Kidney (tissue), 14 donors: Measurements from ENCODE around the gene TANGO2. TPM values are rescaled to one million over a fixed set of nuclear protein-coding genes. Genes with fewer than 3 reads are reported as not detected.

Experiments used
- DNase-seq, 5 donors: peaks; one replicate each; pipeline ENCODE4 v3.0.0-alpha.2; 2013 to 2020
- FAIRE-seq: peaks from 2 replicates; lab custom pipeline; 2012; peaks lifted over from hg19 to GRCh38; lab: Jason Lieb, UNC
- H3K27ac ChIP-seq, 2 donors: one replicate each; pipeline ENCODE4 v1.7.0; 2013; ENCODE audit warnings: low read depth in 2 of 2, low read length in 2 of 2, inconsistent platforms in 1 of 2
- H3K27me3 ChIP-seq: one replicate; pipeline ENCODE4 v1.7.1; 2013; ENCODE audit warnings: low read length, inconsistent platforms; ENCODE audit not compliant: control insufficient read depth, insufficient read depth
- H3K36me3 ChIP-seq, 3 donors: one replicate each; pipeline versions ENCODE4 v1.7.0 to v1.7.1; 2013; ENCODE audit warnings: low read length in 3 of 3, control low read depth in 1 of 3, inconsistent platforms in 1 of 3; ENCODE audit not compliant: insufficient read depth in 3 of 3, control insufficient read depth in 2 of 3
- H3K4me1 ChIP-seq, 3 donors: one replicate each; pipeline versions ENCODE4 v1.7.0 to v1.7.1; 2013; ENCODE audit warnings: low read length in 3 of 3, inconsistent platforms in 1 of 3, low read depth in 1 of 3; ENCODE audit not compliant: control insufficient read depth in 2 of 3, insufficient read depth in 2 of 3
- H3K4me3 ChIP-seq, 3 donors: one replicate each; pipeline versions ENCODE4 v1.7.0 to v1.8.1; 2013; ENCODE audit warnings: low read length in 3 of 3, control low read depth in 1 of 3, inconsistent platforms in 1 of 3
- H3K9ac ChIP-seq, 3 donors: one replicate each; pipeline versions ENCODE4 v1.7.0 to v1.7.1; 2013; ENCODE audit warnings: low read length in 3 of 3, control low read depth in 1 of 3, inconsistent platforms in 1 of 3
- H3K9me3 ChIP-seq, 3 donors: one replicate each; pipeline versions ENCODE4 v1.7.0 to v1.7.1; 2013; ENCODE audit warnings: low read length in 3 of 3, control low read depth in 1 of 3, inconsistent platforms in 1 of 3; ENCODE audit not compliant: control insufficient read depth in 2 of 3, insufficient read depth in 1 of 3
- CTCF ChIP-seq: IDR thresholded peaks from 3 replicates; pipeline ENCODE4 v1.5.1; 2012; ENCODE audit warnings: mild to moderate bottlenecking, moderate library complexity, borderline replicate concordance; ENCODE audit not compliant: insufficient read depth; ENCODE audit errors: extremely low read depth
- intact Hi-C: fragments of 100-400 bp; cut with DNase I; formaldehyde crosslinking; loops from one replicate; pipeline ENCODE4 v1.11.1; 2022
- polyA plus RNA-seq: library from polyadenylated mRNA; stranded (reverse); fragments of 350-450 nt; fragmentation: Illumina TruSeq; extraction: RNeasy Lipid Tissue Mini Kit (QIAGEN cat#74804); gene quantifications from one replicate; pipeline ENCODE4 v1.2.3, GENCODE V29; 2014; ENCODE audit warnings: low read depth, low replicate concordance; ENCODE audit not compliant: insufficient read depth
- total RNA-seq: library from RNA; stranded (reverse); fragmentation: NEBNext Ultra II Directional; extraction: Animal tissue kit (Norgen Biotek cat#: 25700); gene quantifications from one replicate; pipeline ENCODE4 v1.2.1, GENCODE V29; 2021
- donor health status: control.
- donor health status: control.
- donor health status: control.
- donor health status: control.
- donor health status: control.
- donor health status: DM: yes; HTN: yes; CAD: no.
- donor health status: Normal renal cell carcinoma (clear cell type).

TANGO2 gene
- total and polyA plus RNA-seq, 2 donors from 2014 or later, result 27.7 to 37.3 TPM

- intact Hi-C loops, result loop anchor here (10.0 kb wide), 1 partner anchor 92 kb away; the partner anchor contains the start of genes RANBP1 and TRMT2A
- Histone ChIP-seq H3K4me1 (peaks cover 0 to 24% (median 9%) of the 10 kb centered on the region in 3 donors), H3K9me3 (no peaks in the 10 kb centered on the region), H3K27me3 (peaks cover 14% of the 10 kb centered on the region), H3K4me3 (peak overlapping the region in 2 of 3 donors; percentile 77 to 92), H3K36me3 (no peaks in the 10 kb centered on the region), H3K27ac (peak overlapping the region; percentile 84 to 94), H3K9ac (peak overlapping the region in 1 of 3 donors; percentile 96)
- DNase-seq (peak in 2 of 5 donors; percentile 39 to 67), FAIRE-seq (no peak)
- no peak for TF ChIP-seq CTCF
Measured at GRCh38 chr22:20022231-20022977, 1.5 kb downstream of the TANGO2 start.

- FAIRE-seq (no peak), DNase-seq (peak in 1 of 5 donors; percentile 59)
- H3K27ac ChIP-seq, result no peak overlapping the region
- no peak for TF ChIP-seq CTCF
- peaks cover 0 to 22% (median 9%) of the 10 kb centered on the region in 3 donors for H3K4me1 ChIP-seq
- no peaks in the 10 kb centered on the region for H3K9me3 ChIP-seq
- intact Hi-C loops, result loop anchor here (10.0 kb wide), 1 partner anchor 92 kb away; the partner anchor contains the start of genes RANBP1 and TRMT2A
- H3K36me3 ChIP-seq, result no peaks in the 10 kb centered on the region
- H3K27me3 ChIP-seq, result peaks cover 7% of the 10 kb centered on the region
- peak overlapping the region in 1 of 3 donors; percentile 96 for H3K9ac ChIP-seq
- no peak overlapping the region for H3K4me3 ChIP-seq
Measured at GRCh38 chr22:20022978-20023613, 2.2 kb downstream of the TANGO2 start.

- peaks cover 5% of the 10 kb centered on the region for H3K27me3 ChIP-seq
- TF ChIP-seq CTCF, result no peak
- H3K27ac ChIP-seq, result no peak overlapping the region
- intact Hi-C loops, result loop anchor here (10.0 kb wide), 1 partner anchor 91 kb away; the partner anchor contains the start of genes RANBP1 and TRMT2A
- no peak overlapping the region for H3K4me3 ChIP-seq
- H3K36me3 ChIP-seq, result no peaks in the 10 kb centered on the region
- FAIRE-seq, result no peak
- peaks cover 0 to 22% (median 9%) of the 10 kb centered on the region in 3 donors for H3K4me1 ChIP-seq
- H3K9me3 ChIP-seq, result no peaks in the 10 kb centered on the region
- peak in 1 of 5 donors; percentile 66 for DNase-seq
- no peak overlapping the region for H3K9ac ChIP-seq
Measured at GRCh38 chr22:20024225-20024624, 3.3 kb downstream of the TANGO2 start.
